ENCODE data around the gene FZD7. TPM values are rescaled to one million over a fixed set of nuclear protein-coding genes. Genes with fewer than 3 reads are reported as not detected.

Gene FZD7
- polyA plus RNA-seq, 1 donor (not counting 4 experiments of a cell fraction or from before 2014, with no cell fraction given) = 1.3 TPM

GRCh38 chr2:202015471-202015870 lies 18.2 kb upstream of the FZD7 start:
- no peaks in the 10 kb centered on the region for H3K79me2 ChIP-seq (ENCODE audit: control insufficient read depth, insufficient read depth, low read length)
- H3K27ac ChIP-seq (ENCODE audit: control insufficient read depth, insufficient read depth, low read length) = no peak overlapping the region
- dilution Hi-C loops (cut with MboI; ENCODE audit: extremely low pct_ligation_motif_present, low sequenced_read_pairs) = no loop called here
- TF ChIP-seq EZH2 (IDR thresholded peaks at IDR 0.05; ENCODE audit: low read length) (no peak), CTCF (optimal IDR thresholded peaks at IDR 0.05 in 1 of 3, IDR thresholded peaks at IDR 0.05 in 1 of 3, conservative IDR thresholded peaks at IDR 0.05 in 1 of 3; ENCODE audit: extremely low read depth in 1 of 3, insufficient read depth in 2 of 3, low read length in 3 of 3) (no peak)
- no peak overlapping the region for H3K4me2 ChIP-seq (ENCODE audit: control insufficient read depth, extremely low read depth, insufficient read depth, low read depth, low read length)
- no peaks in the 10 kb centered on the region for H3K4me1 ChIP-seq (ENCODE audit: control insufficient read depth, extremely low read depth, insufficient read depth, low read length)
- peaks cover 4% of the 10 kb centered on the region for H3K27me3 ChIP-seq (ENCODE audit: control insufficient read depth, extremely low read depth, insufficient read depth, low read length)
- FAIRE-seq (no peak), DNase-seq (ENCODE audit: low read depth, low spot score) (no peak)
- H3K36me3 ChIP-seq (ENCODE audit: control insufficient read depth in 2 of 2, extremely low read depth in 1 of 2, insufficient read depth in 2 of 2, low read length in 2 of 2) = no peaks in the 10 kb centered on the region
- H3K9ac ChIP-seq (ENCODE audit: control insufficient read depth, extremely low read depth, insufficient read depth, low read length) = no peak overlapping the region
- no peak overlapping the region for H3K4me3 ChIP-seq (ENCODE audit: control insufficient read depth in 2 of 3, extremely low read depth in 1 of 3, insufficient read depth in 2 of 3, low read depth in 1 of 3, low read length in 3 of 3)
- H4K20me1 ChIP-seq (ENCODE audit: control insufficient read depth, extremely low read depth, insufficient read depth, low read length) = no peaks in the 10 kb centered on the region
- H2AFZ ChIP-seq (ENCODE audit: control insufficient read depth, low read length) = no peak overlapping the region
- H3K9me3 ChIP-seq (ENCODE audit: control insufficient read depth, low read depth, low read length) = no peaks in the 10 kb centered on the region
- H3K9me1 ChIP-seq (ENCODE audit: control insufficient read depth, extremely low read depth, insufficient read depth, low read length) = no peaks in the 10 kb centered on the region

GRCh38 chr2:202016579-202017227 lies 17.0 kb upstream of the FZD7 start:
- Histone ChIP-seq H3K4me1 (ENCODE audit: control insufficient read depth, extremely low read depth, insufficient read depth, low read length) (no peaks in the 10 kb centered on the region), H3K9me3 (ENCODE audit: control insufficient read depth, low read depth, low read length) (no peaks in the 10 kb centered on the region), H3K27me3 (ENCODE audit: control insufficient read depth, extremely low read depth, insufficient read depth, low read length) (peaks cover 4% of the 10 kb centered on the region), H3K4me3 (ENCODE audit: control insufficient read depth in 2 of 3, extremely low read depth in 1 of 3, insufficient read depth in 2 of 3, low read depth in 1 of 3, low read length in 3 of 3) (no peak overlapping the region), H3K27ac (ENCODE audit: control insufficient read depth, insufficient read depth, low read length) (no peak overlapping the region), H3K9me1 (ENCODE audit: control insufficient read depth, extremely low read depth, insufficient read depth, low read length) (no peaks in the 10 kb centered on the region), H3K9ac (ENCODE audit: control insufficient read depth, extremely low read depth, insufficient read depth, low read length) (no peak overlapping the region), H3K4me2 (ENCODE audit: control insufficient read depth, extremely low read depth, insufficient read depth, low read depth, low read length) (no peak overlapping the region), H2AFZ (ENCODE audit: control insufficient read depth, low read length) (no peak overlapping the region), H4K20me1 (ENCODE audit: control insufficient read depth, extremely low read depth, insufficient read depth, low read length) (no peaks in the 10 kb centered on the region), H3K36me3 (ENCODE audit: control insufficient read depth in 2 of 2, extremely low read depth in 1 of 2, insufficient read depth in 2 of 2, low read length in 2 of 2) (no peaks in the 10 kb centered on the region), H3K79me2 (ENCODE audit: control insufficient read depth, insufficient read depth, low read length) (no peaks in the 10 kb centered on the region)
- no peak for DNase-seq (ENCODE audit: low read depth, low spot score)
- no peak for FAIRE-seq
- TF ChIP-seq CTCF (optimal IDR thresholded peaks at IDR 0.05 in 1 of 3, IDR thresholded peaks at IDR 0.05 in 1 of 3, conservative IDR thresholded peaks at IDR 0.05 in 1 of 3; ENCODE audit: extremely low read depth in 1 of 3, insufficient read depth in 2 of 3, low read length in 3 of 3) = no peak
- dilution Hi-C loops (cut with MboI; ENCODE audit: extremely low pct_ligation_motif_present, low sequenced_read_pairs) = no loop called here

Data from keratinocyte (primary cell).